ENCODE data around the gene KRT26.

Gene KRT26

DNA sequence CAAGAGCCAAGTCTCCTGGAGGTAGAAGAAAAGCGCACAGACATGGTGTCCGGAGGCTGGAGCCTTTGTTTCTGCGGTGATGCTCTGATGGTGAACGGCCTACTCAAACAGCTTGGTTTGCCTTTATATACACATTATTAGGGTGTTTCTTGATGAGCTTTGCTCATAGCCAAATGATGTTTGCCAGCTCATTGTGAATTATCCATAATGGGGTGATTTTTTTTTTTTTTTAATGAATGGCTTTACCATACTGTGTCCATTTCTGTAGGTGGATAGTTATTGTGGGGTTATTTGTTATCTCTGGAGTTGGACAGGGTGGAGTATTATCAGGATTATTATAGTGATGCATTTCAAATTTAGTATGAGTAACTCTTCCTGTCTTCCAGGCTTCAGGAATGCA, 10.4 kb upstream of the KRT26 start, which contains the start of gene KRT27:
Gene KRT27 (minus strand): TSS at position 101 of the 400 bp plus-strand sequence. CDS start 57 bp downstream, at position 44.
- H3K27me3 ChIP-seq (ENCODE audit: insufficient read depth, low read length), result peaks cover 9% of the 10 kb centered on the region
- no peak within 1 kb of the TSS for H3K4me3 ChIP-seq (ENCODE audit: low read length)
- H2AFZ ChIP-seq (ENCODE audit: low read depth, low read length), result no peak within 1 kb of the TSS
- H3K4me1 ChIP-seq (ENCODE audit: insufficient read depth, low read length), result no peaks in the 10 kb centered on the region
- H3K36me3 ChIP-seq (ENCODE audit: insufficient read depth, low read length), result no peaks in the 10 kb centered on the region
- no peaks in the 10 kb centered on the region for H3K9me3 ChIP-seq (ENCODE audit: low read length)

DNA sequence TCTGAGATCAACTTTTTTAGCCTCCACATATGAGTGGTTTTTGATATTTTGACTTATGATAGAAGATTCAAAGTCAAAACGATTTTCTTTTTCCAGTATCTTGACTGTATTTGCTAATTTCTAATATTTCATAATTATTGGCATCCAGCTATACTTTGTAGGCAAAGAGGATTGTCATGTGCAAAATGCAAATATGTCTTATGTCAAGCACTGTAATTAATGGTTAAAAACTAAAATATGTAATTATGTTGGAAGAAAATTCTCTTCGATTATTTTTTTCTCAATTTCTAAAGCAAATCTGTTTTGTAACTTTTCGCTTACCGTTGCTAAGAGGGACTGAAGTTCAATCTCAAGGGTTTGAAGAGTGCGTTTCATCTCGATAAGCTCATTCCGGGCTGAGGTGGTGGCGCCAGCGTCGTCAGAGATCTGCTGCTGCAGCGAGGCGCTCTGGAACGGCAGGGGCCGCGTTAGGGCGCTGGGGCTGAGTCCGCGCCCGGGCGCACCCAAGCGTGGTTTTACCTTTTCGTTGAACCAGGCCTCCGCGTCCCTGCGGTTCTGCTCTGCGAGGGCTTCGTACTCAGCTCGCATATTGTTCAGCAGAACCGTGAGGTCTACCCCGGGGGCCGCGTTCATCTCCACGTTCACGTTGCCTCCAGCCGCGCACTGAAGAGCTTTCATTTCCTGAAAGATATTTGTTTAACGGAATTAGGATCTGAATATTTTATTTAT, 7.3 kb upstream of the KRT26 start:
- no peak overlapping the region for H2AFZ ChIP-seq (ENCODE audit: low read depth, low read length)
- H3K36me3 ChIP-seq (ENCODE audit: insufficient read depth, low read length), result no peaks in the 10 kb centered on the region
- peaks cover 8% of the 10 kb centered on the region for H3K27me3 ChIP-seq (ENCODE audit: insufficient read depth, low read length)
- no peak overlapping the region for H3K4me3 ChIP-seq (ENCODE audit: low read length)
- H3K4me1 ChIP-seq (ENCODE audit: insufficient read depth, low read length), result no peaks in the 10 kb centered on the region
- no peaks in the 10 kb centered on the region for H3K9me3 ChIP-seq (ENCODE audit: low read length)

GRCh38 chr17:40778461-40778860, 6.5 kb upstream of the KRT26 start:
- Histone ChIP-seq H2AFZ (ENCODE audit: low read depth, low read length) (no peak overlapping the region), H3K9me3 (ENCODE audit: low read length) (no peaks in the 10 kb centered on the region), H3K36me3 (ENCODE audit: insufficient read depth, low read length) (no peaks in the 10 kb centered on the region), H3K27me3 (ENCODE audit: insufficient read depth, low read length) (peaks cover 8% of the 10 kb centered on the region), H3K4me1 (ENCODE audit: insufficient read depth, low read length) (no peaks in the 10 kb centered on the region), H3K4me3 (ENCODE audit: low read length) (no peak overlapping the region)

DNA sequence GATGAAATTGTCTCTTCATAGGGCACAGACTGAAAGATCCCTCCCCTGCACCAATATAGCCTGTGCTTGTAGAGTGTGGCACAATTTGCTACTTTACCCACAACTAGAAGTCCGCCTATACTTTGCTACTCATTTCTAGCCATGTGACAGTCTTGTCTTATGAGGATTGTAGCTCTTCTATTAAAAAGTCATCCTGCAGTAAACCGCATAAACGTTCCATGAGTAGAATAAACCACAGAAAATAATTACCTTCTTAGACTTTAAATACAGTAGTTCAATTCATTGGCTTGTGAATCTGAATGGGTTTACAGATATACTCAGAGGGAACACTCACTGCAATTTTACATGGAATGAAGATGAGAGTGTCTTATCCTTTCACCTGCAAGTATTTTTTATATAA, 6.0 kb upstream of the KRT26 start:
- peaks cover 8% of the 10 kb centered on the region for H3K27me3 ChIP-seq (ENCODE audit: insufficient read depth, low read length)
- H2AFZ ChIP-seq (ENCODE audit: low read depth, low read length), result no peak overlapping the region
- H3K9me3 ChIP-seq (ENCODE audit: low read length), result no peaks in the 10 kb centered on the region
- H3K4me1 ChIP-seq (ENCODE audit: insufficient read depth, low read length), result no peaks in the 10 kb centered on the region
- no peaks in the 10 kb centered on the region for H3K36me3 ChIP-seq (ENCODE audit: insufficient read depth, low read length)
- H3K4me3 ChIP-seq (ENCODE audit: low read length), result no peak overlapping the region

- H3K9me3 ChIP-seq (ENCODE audit: low read length), result no peaks in the 10 kb centered on the region
- peaks cover 8% of the 10 kb centered on the region for H3K27me3 ChIP-seq (ENCODE audit: insufficient read depth, low read length)
- no peak overlapping the region for H3K4me3 ChIP-seq (ENCODE audit: low read length)
- H2AFZ ChIP-seq (ENCODE audit: low read depth, low read length), result no peak overlapping the region
- no peaks in the 10 kb centered on the region for H3K36me3 ChIP-seq (ENCODE audit: insufficient read depth, low read length)
- H3K4me1 ChIP-seq (ENCODE audit: insufficient read depth, low read length), result no peaks in the 10 kb centered on the region
Measured at GRCh38 chr17:40777459-40777858, 5.5 kb upstream of the KRT26 start.

GRCh38 chr17:40775945-40776344, 3.9 kb upstream of the KRT26 start:
- Histone ChIP-seq H2AFZ (ENCODE audit: low read depth, low read length) (peak overlapping the region; percentile 26), H3K27me3 (ENCODE audit: insufficient read depth, low read length) (peaks cover 8% of the 10 kb centered on the region), H3K9me3 (ENCODE audit: low read length) (no peaks in the 10 kb centered on the region)

DNA sequence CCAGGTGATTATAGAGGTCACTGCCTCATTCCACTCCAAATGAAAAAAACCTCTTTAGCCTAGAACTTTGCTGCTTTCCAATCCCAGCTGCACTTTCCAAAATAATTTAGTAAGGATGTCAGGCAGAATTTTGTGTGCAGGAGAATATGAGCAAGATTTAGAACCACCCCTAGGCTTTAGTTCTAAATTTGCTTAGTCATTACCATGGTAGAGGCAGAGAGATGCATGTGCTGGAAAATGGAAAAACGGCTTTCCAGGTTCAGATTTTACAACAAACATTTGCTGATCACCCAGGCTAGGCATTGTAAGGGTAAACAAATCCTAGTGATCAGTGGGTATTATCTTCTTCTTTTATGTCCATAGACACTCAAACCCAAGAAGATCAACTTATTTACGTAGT, 6.3 kb downstream of the KRT26 start:
- Histone ChIP-seq H3K4me3 (ENCODE audit: low read length) (no peak overlapping the region), H3K27me3 (ENCODE audit: insufficient read depth, low read length) (peaks cover 3% of the 10 kb centered on the region), H3K4me1 (ENCODE audit: insufficient read depth, low read length) (no peaks in the 10 kb centered on the region), H2AFZ (ENCODE audit: low read depth, low read length) (no peak overlapping the region), H3K9me3 (ENCODE audit: low read length) (peaks cover 2% of the 10 kb centered on the region), H3K36me3 (ENCODE audit: insufficient read depth, low read length) (no peaks in the 10 kb centered on the region)

More at GRCh38 chr17:40775945-40776344, 3.9 kb upstream of the KRT26 start:
- no peak overlapping the region for H3K4me3 ChIP-seq (ENCODE audit: low read length)
- H3K4me1 ChIP-seq (ENCODE audit: insufficient read depth, low read length), result no peaks in the 10 kb centered on the region
- no peaks in the 10 kb centered on the region for H3K36me3 ChIP-seq (ENCODE audit: insufficient read depth, low read length)

DNA sequence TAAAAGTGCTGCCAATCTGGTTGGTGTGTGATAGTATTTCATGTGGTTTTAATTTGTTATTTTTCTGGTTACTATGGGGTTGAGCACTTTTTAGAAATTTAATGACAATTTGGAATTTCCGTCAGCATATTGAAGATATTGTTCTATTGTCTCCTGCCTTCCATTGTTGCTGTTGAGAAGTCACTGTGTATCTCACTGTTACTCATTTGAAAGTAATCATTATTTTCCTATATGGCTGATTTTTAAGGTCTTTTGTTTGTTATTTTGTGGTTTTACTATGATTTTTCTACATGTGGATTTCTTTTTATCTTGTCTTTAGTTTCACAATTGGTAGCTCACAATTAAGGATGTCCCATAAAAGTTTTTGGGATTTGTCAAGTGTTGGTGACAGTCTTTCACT, 8.2 kb downstream of the KRT26 start:
- Histone ChIP-seq H3K4me3 (ENCODE audit: low read length) (no peak overlapping the region), H3K4me1 (ENCODE audit: insufficient read depth, low read length) (no peaks in the 10 kb centered on the region), H2AFZ (ENCODE audit: low read depth, low read length) (no peak overlapping the region), H3K36me3 (ENCODE audit: insufficient read depth, low read length) (no peaks in the 10 kb centered on the region), H3K9me3 (ENCODE audit: low read length) (peaks cover 4% of the 10 kb centered on the region), H3K27me3 (ENCODE audit: insufficient read depth, low read length) (no peaks in the 10 kb centered on the region)

GRCh38 chr17:40760105-40761016, 11.6 kb downstream of the KRT26 start:
- Histone ChIP-seq H2AFZ (ENCODE audit: low read depth, low read length) (no peak overlapping the region), H3K36me3 (ENCODE audit: insufficient read depth, low read length) (no peaks in the 10 kb centered on the region), H3K9me3 (ENCODE audit: low read length) (peaks cover 4% of the 10 kb centered on the region), H3K4me3 (ENCODE audit: low read length) (no peak overlapping the region), H3K27me3 (ENCODE audit: insufficient read depth, low read length) (no peaks in the 10 kb centered on the region), H3K4me1 (ENCODE audit: insufficient read depth, low read length) (no peaks in the 10 kb centered on the region)

- Histone ChIP-seq H3K4me3 (ENCODE audit: low read length) (no peak within 1 kb of the TSS), H3K27me3 (ENCODE audit: insufficient read depth, low read length) (peaks cover 2% of the 10 kb centered on the region), H3K36me3 (ENCODE audit: insufficient read depth, low read length) (no peaks in the 10 kb centered on the region), H3K9me3 (ENCODE audit: low read length) (peaks cover 2% of the 10 kb centered on the region), H2AFZ (ENCODE audit: low read depth, low read length) (no peak within 1 kb of the TSS), H3K4me1 (ENCODE audit: insufficient read depth, low read length) (no peaks in the 10 kb centered on the region)
Measured at GRCh38 chr17:40755231-40755630, 16.8 kb downstream of the KRT26 start, which contains the start of gene KRT25. Gene KRT25 (minus strand): TSS chr17:40755331. CDS start chr17:40755271, 60 bp downstream.

- H2AFZ ChIP-seq (ENCODE audit: low read depth, low read length), result no peak overlapping the region
- no peaks in the 10 kb centered on the region for H3K4me1 ChIP-seq (ENCODE audit: insufficient read depth, low read length)
- H3K9me3 ChIP-seq (ENCODE audit: low read length), result no peaks in the 10 kb centered on the region
- peaks cover 4% of the 10 kb centered on the region for H3K27me3 ChIP-seq (ENCODE audit: insufficient read depth, low read length)
- H3K36me3 ChIP-seq (ENCODE audit: insufficient read depth, low read length), result no peaks in the 10 kb centered on the region
- no peak overlapping the region for H3K4me3 ChIP-seq (ENCODE audit: low read length)
Measured at GRCh38 chr17:40753804-40754203, 18.2 kb downstream of the KRT26 start.

DNA sequence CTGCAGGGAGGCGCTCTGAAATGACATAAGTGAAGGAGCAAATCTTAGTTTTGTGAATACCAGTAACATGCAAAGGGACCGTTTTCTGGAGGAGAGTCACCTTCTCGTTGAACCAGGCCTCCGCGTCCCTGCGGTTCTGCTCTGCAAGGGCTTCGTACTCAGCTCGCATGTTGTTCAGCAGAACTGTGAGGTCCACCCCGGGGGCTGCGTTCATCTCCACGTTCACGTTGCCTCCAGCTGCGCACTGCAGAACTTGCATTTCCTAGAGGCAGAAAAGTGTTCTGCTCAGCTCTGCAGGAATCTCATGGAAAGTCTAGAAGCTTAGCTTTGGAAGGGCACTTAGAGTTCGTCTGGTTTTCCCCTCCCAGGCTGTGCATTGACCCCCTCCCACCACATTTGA, 20.9 kb downstream of the KRT26 start:
- Histone ChIP-seq H3K36me3 (ENCODE audit: insufficient read depth, low read length) (no peaks in the 10 kb centered on the region), H3K9me3 (ENCODE audit: low read length) (no peaks in the 10 kb centered on the region), H3K4me1 (ENCODE audit: insufficient read depth, low read length) (no peaks in the 10 kb centered on the region), H3K4me3 (ENCODE audit: low read length) (no peak overlapping the region), H2AFZ (ENCODE audit: low read depth, low read length) (no peak overlapping the region), H3K27me3 (ENCODE audit: insufficient read depth, low read length) (peaks cover 4% of the 10 kb centered on the region)

DNA sequence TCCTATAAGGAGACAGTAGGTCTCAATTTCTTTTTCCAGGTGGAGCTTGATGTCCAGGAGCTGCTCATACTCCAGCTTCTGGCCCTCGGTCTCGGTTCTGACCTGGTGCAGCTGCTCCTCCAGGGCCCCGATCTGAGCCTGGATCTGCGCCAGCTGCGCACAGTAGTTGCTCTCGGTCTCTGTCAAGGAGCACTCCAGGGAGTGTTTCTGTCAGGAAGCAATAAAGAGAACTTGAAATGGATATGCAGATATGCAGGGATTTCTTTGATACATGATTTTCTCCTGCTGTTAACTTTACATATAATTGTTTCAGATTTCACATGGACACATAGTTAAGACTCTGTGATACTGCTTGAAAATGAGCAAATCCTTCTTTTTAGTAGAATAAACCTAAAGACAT, 21.6 kb downstream of the KRT26 start:
- Histone ChIP-seq H3K9me3 (ENCODE audit: low read length) (no peaks in the 10 kb centered on the region), H3K36me3 (ENCODE audit: insufficient read depth, low read length) (no peaks in the 10 kb centered on the region), H2AFZ (ENCODE audit: low read depth, low read length) (no peak overlapping the region), H3K27me3 (ENCODE audit: insufficient read depth, low read length) (peaks cover 4% of the 10 kb centered on the region), H3K4me3 (ENCODE audit: low read length) (no peak overlapping the region), H3K4me1 (ENCODE audit: insufficient read depth, low read length) (no peaks in the 10 kb centered on the region)
